HG03439 (cell line): ENCODE measurements around the gene MMP14.

Experiments
- ATAC-seq: cut with Tn5 transposase; IDR thresholded peaks from one replicate; pipeline ENCODE4 v1.9.1; 2021; ENCODE audit warnings: mild to moderate bottlenecking, moderate library complexity; ENCODE audit not compliant: unreplicated experiment

Gene MMP14

DNA sequence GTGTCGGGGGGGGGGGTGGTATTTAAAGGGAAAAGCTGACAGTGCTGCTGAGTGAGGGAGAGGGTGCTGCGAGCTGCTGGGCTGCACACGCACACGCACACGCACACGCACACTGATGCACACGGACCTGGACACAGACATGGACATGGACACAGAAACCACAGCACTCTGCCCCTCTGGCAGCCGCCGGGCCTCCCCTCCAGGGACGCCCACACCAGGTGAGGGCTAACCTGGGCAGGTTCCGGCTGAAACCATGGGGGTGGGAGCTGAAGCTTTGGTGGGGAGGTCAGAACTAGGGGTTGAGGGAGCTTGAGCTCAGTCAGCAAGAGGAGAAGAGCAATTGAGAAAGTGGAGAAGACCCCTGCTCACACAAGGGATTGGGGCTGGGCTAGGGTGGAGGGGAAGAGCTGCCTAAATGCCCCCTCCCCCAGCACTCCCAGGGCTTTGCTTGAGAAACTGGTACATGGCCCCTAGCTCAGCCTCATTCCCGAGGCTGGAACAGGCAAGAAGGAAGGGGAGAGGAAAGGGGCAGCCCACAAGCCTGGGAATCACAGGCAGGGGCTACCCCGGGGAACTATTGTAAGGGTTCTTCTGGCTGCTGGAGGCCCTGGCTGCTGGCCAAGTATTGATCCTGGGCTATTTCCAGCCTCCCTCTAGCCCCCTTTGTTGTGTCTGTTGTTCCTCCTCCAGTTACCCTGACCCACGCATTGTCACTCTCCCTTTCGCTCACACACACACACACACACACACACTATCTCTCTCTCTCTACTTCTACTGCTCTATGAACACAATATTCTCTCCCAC lies 47.0 kb downstream of the MMP14 start, which contains the start of gene REM2:
TSS of gene REM2 (plus strand) at position 50 of the 804 bp plus-strand sequence. CDS start at position 116, 66 bp downstream.
- ATAC-seq, result no peak

GRCh38 chr14:22884076-22884737 lies 47.8 kb downstream of the MMP14 start:
- no peak for ATAC-seq

- no peak for ATAC-seq
Measured at GRCh38 chr14:22884738-22885523, 48.5 kb downstream of the MMP14 start.

DNA sequence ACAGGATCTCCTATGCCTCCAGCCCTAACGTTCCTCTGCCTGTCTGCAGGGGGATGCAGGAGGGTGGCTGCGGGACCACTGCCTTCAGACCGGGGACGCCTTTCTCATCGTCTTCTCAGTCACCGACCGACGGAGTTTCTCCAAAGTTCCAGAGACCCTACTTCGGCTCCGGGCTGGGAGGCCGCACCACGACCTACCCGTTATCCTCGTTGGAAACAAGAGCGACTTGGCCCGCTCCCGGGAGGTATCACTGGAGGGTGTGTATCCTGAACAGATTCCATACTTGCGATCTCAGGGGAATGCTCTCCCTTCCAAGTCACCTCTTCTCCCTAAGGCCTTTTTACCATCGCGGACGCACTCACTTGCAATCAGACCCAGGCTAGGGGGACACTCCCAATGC lies 49.6 kb downstream of the MMP14 start:
- ATAC-seq, result no peak

GRCh38 chr14:22886500-22887259 lies 50.3 kb downstream of the MMP14 start:
- peak; percentile 58 for ATAC-seq

DNA sequence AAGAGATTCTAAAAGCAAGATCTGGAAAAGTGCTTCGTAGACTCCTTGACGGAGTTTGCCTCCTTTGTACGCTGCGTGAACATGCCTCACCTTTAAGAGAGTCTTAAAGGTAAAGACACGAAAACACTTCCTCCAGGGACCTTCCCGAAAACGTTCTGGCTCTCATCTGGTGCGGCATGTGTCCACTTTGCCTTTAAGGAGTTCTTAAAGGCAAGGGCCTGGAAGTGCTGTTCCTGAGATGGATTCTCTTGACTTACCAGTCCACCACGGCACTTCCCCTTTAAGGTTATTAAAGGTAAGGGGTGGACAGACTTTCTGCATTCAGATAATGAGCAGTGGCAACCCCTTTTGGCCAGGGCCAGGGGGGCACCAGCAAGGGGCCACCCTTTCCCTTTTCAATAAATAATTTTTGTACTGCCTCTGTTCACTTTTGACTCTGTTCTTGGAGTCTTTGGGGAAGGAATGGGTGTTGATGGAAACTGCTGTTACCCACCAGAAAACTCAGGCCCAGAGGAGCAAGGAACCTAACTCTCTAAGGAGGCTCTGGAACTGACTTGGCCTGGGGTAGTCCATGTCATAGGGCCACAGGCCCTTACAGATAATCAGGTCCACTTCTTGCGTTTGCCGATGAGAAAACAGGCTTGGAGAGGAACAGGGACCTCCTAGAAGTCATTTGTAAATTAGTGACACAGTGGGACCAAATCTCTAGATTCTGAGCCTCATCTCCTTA lies 51.0 kb downstream of the MMP14 start:
- ATAC-seq, result peak; percentile 40

- peak; percentile 39 for ATAC-seq
Measured at GRCh38 chr14:22887990-22888378, 51.6 kb downstream of the MMP14 start.

DNA sequence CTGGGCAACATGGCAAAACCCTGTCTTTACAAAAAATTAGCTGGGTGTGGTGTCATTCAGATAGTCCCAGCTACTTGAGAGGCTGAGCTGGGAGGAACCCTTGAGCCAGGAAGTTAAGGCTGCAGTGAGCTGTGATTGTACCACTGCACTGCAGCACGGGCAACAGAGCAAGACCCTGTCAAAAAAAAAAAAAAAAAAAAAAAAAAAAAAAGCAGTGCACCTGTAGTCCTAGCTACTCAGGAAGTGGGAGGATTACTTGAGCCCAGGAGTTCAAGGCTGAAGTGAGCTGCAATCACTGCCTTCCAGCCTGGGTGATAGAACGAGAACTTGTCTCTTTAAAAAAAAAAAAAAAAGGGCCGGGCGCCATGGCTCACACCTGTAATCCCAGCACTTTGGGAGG lies 52.3 kb downstream of the MMP14 start:
- ATAC-seq, result no peak

GRCh38 chr14:22890416-22890815 lies 54.0 kb downstream of the MMP14 start:
- no peak for ATAC-seq

DNA sequence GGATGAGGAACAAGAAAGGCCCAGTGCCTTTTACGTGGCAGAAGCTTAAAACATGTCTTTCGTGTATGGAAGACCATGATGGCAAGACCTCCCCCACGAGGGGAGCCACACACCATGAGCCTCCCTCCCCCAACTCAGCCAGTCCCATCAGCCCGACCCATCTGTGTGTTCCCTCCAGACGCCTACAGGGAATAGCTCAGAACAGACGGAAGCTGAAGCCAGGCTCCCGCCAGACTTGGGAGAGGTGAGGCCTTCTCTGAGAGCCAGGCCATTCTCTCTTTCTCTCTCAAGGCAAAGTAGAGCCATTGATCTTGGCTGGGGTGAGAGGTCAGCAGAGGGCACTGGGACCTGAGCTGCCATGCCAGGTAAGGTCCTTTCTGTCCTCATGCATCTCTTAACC lies 56.1 kb downstream of the MMP14 start:
- no peak for ATAC-seq

DNA sequence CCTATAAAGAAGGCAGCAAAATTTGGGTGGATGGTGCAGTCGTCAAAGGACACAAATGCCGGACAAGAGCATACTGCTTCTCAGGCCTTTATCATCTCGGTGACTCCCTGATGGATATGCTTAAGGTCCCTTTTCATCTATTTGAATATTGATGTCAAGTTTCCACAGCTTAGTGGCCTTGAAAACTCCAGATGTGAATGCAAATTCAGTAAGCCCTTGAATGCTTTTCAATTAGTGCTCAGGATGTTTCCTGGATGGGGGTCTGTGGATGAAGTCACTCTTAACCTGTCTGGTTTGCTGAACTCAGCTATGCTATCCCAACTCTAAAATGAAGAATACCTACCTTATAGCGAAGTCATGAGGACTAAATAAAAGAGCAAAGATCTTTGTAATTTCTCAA lies 57.3 kb downstream of the MMP14 start:
- no peak for ATAC-seq

DNA sequence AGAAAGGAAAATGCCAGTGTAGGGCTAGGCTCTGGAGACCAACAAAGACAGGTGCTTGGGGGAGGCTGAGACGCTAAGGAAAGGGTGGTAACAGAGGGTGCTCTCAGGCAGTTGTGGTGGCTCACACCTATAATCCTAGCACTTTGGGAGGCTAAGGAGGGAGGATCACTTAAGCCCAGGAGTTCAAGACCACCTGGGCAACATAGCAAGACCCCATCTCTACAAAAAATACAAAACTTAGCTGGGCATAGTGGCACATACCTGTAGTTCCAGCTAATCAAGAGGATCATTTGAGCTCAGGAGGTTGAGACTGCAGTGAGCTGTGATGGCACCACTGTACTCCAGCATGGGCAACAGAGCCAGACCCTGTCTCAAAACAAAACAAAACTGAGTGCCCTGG lies 59.0 kb downstream of the MMP14 start:
- no peak for ATAC-seq

DNA sequence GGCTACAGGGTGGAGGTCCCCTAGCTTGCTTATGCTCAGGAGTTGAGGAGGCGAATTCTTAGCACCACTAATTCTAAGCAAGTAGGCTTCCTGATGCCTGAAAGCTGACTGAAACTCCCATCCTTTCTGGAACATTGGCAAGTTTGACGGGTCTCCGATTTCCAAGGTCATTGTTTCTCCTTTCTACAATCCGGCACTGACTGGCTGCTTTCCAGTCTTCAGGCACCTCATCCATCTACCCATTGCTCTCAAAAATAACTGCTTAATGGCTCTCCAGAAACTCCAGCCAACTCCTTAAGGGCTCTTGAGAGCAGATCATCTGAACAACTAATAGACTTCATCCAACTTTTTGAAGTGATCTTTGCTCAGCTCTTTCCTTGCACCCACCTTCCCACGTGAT lies 60.0 kb downstream of the MMP14 start:
- no peak for ATAC-seq

DNA sequence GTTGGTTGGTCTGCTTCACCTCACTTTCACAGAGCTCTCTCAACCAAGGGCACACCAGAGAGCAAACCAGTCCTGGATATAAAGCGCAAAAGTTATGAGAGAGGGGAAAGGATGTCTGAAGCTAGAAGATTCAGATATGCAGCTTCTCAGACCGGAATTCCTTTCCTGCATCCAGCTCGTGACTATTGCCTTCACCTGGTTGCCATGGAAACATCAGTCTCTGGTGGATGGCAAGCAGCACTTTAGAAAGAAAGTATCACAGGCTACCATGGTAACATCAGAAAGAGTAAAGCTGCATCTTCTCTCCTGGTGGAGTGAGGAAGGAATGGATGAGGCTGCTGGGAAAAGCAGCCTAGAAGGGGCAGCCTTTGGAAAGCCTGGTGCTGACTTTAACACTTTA lies 60.4 kb downstream of the MMP14 start:
- no peak for ATAC-seq

DNA sequence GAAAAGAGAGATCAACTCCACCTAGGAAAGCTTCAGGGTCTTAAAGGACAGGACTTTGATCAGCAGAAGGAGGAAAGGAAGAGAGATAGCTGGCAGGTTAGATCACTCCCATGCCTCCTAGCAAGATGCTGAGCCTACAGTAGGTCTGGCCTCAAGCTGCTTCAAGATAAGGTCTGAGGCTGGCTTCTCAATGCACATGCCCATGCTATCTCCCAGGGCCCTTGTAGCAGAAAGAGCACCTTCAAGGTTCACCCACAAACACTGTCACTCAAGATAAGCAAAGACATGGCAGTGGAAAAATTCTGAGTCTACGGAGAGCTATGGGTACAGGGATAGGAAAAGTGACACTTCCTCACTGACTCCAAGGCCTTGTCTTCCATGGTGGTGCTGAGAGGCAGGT lies 61.0 kb downstream of the MMP14 start:
- no peak for ATAC-seq
